K562 (cell line): ENCODE data around the gene DYNLT5. TPM values are rescaled to one million over a fixed set of nuclear protein-coding genes. Genes with fewer than 3 reads are reported as not detected.

Source experiments
- CBX3 ChIP-seq, 2 experiments: IDR thresholded peaks; 1 replicate in 1 of 2; 2 replicates in 1 of 2; pipeline ENCODE4 v1.6.1; 2012; ENCODE audit warnings: inconsistent platforms in 2 of 2, low read length in 2 of 2, borderline replicate concordance in 1 of 2, control low read depth in 1 of 2
- CHD2 ChIP-seq: IDR thresholded peaks from 2 replicates; pipeline ENCODE4 v1.6.1; 2011; ENCODE audit warnings: low read depth, low read length
- FOXM1 ChIP-seq, 2 experiments: fragments of 450-650 bp in 1 of 2; sonication (generic) in 1 of 2; formaldehyde crosslinking in 1 of 2; IDR thresholded peaks; 2 replicates each; pipeline versions ENCODE4 v1.6.1 to v1.9.0; 2017 to 2022; ENCODE audit warnings: low read depth in 2 of 2, mild to moderate bottlenecking in 2 of 2, missing genetic modification reagents in 1 of 2, moderate library complexity in 1 of 2
- FOXP4 ChIP-seq: sonication (generic); formaldehyde crosslinking; IDR thresholded peaks from 2 replicates; pipeline ENCODE4 v1.8.0; 2022; ENCODE audit warnings: mild to moderate bottlenecking, missing genetic modification reagents, borderline replicate concordance
- IRF2 ChIP-seq: sonication (generic); formaldehyde crosslinking; IDR thresholded peaks from 2 replicates; pipeline ENCODE4 v1.8.1; 2022; ENCODE audit warnings: mild to moderate bottlenecking, missing genetic modification reagents
- KDM4B ChIP-seq, 2 experiments: fragments of 450-650 bp in 1 of 2; sonication (generic) in 1 of 2; IDR thresholded peaks; 2 replicates each; pipeline ENCODE4 v1.6.1; 2016 to 2017; ENCODE audit warnings: borderline replicate concordance in 2 of 2, antibody characterized with exemption in 1 of 2, low read depth in 1 of 2, mild to moderate bottlenecking in 1 of 2
- MCM7 ChIP-seq, 2 experiments: fragments of 450-650 bp; IDR thresholded peaks; 2 replicates each; pipeline ENCODE4 v1.6.1; 2016 to 2018
- MTA1 ChIP-seq: fragments of 450-650 bp; IDR thresholded peaks from 2 replicates; pipeline ENCODE4 v1.6.1; 2017; ENCODE audit warnings: borderline replicate concordance
- SIN3B ChIP-seq: fragments of 450-650 bp; IDR thresholded peaks from 2 replicates; pipeline ENCODE4 v1.6.1; 2017; ENCODE audit warnings: low read depth, mild to moderate bottlenecking, moderate library complexity
- ZBTB40 ChIP-seq, 2 experiments: fragments of 450-650 bp in 1 of 2; sonication (generic) in 1 of 2; formaldehyde crosslinking in 1 of 2; IDR thresholded peaks; 2 replicates each; pipeline versions ENCODE4 v1.7.1 to v1.9.0; 2016 to 2022; ENCODE audit warnings: inconsistent platforms in 1 of 2, mild to moderate bottlenecking in 1 of 2, missing genetic modification reagents in 1 of 2
- ZNF197 ChIP-seq: fragments of 200-800 bp; sonication (Bioruptor generic); IDR thresholded peaks from 2 replicates; pipeline ENCODE4 v1.6.1; 2016; ENCODE audit warnings: low read depth, missing genetic modification characterization, missing compliant biosample characterization
- ZNF347 ChIP-seq: fragments of 450-650 bp; formaldehyde crosslinking; IDR thresholded peaks from 2 replicates; pipeline ENCODE4 v1.4.0; 2020; ENCODE audit warnings: low read depth, mild to moderate bottlenecking, moderate library complexity
- ZNF449 ChIP-seq: fragments of 250-450 bp; sonication (Bioruptor Pico); IDR thresholded peaks from 2 replicates; pipeline ENCODE4 v1.8.0; 2022; ENCODE audit warnings: moderate library complexity, mild to moderate bottlenecking, inconsistent platforms
- polyA plus RNA-seq, 8 experiments: library from polyadenylated mRNA; depleted of rRNA in 4 of 8; stranded (reverse) in 5 of 8; unstranded in 3 of 8; fragments of >200 nt; fragmentation: Nextera tagmentation in 2 of 8; fragmentation: Illumina TruSeq in 1 of 8; extraction: Ambion mirVana in 2 of 8; extraction: Trizol in 1 of 8; gene quantifications; 2 replicates each; pipeline versions ENCODE4 v1.2.1 to v1.2.3, GENCODE V29; 2011 to 2014; ENCODE audit warnings: inconsistent platforms in 1 of 8, missing spikeins in 1 of 8
- total RNA-seq, 7 experiments: library from RNA; depleted of rRNA in 6 of 7; stranded (reverse); fragments of >200 nt in 6 of 7; fragmentation: Illumina TruSeq in 2 of 7; extraction: Trizol in 2 of 7; gene quantifications; 2 replicates each; pipeline versions ENCODE4 v1.2.1 to v1.2.3, GENCODE V29; 2011 to 2021; ENCODE audit warnings: low replicate concordance in 1 of 7

Gene DYNLT5
- total and polyA plus RNA-seq, 9 of the 15 experiments (the other 6 are each of a cell fraction or from before 2014, with no cell fraction given) = not detected

- TF ChIP-seq ZBTB40 (IDR thresholded peaks at IDR 0.05) (no peak), ZBTB40 (CRISPR knock-in tag; IDR thresholded peaks at IDR 0.05) (no peak), MTA1 (no peak), KDM4B (IDR thresholded peaks at IDR 0.05; ENCODE audit: borderline replicate concordance in 2 of 2, low read depth in 1 of 2) (no peak), CBX3 (IDR thresholded peaks at IDR 0.05; ENCODE audit: borderline replicate concordance in 1 of 2, low read length in 2 of 2) (no peak), CHD2 (no peak), ZNF347 (CRISPR knock-in tag) (no peak), MCM7 (IDR thresholded peaks at IDR 0.05) (no peak), ZNF449 (CRISPR knock-in tag) (no peak), ZNF197 (no peak), IRF2 (CRISPR knock-in tag) (no peak), FOXM1 (IDR thresholded peaks at IDR 0.05; ENCODE audit: low read depth) (no peak), FOXM1 (CRISPR knock-in tag; IDR thresholded peaks at IDR 0.05; ENCODE audit: low read depth) (no peak), FOXP4 (CRISPR knock-in tag) (no peak), SIN3B (no peak)
Measured at GRCh38 chr1:66733348-66734017, 18.8 kb upstream of the DYNLT5 start (continued).
